Peyer's patch (tissue), 4 donors: Measurements from ENCODE around the gene MAN1C1. TPM values are rescaled to one million over a fixed set of nuclear protein-coding genes. Genes with fewer than 3 reads are reported as not detected.

Source experiments
- DNase-seq, 3 donors: peaks; one replicate each; pipeline ENCODE4 v3.0.0-alpha.2; 2017 to 2019
- H3K27ac ChIP-seq, 4 donors: fragments of 200-600 bp; sonication (generic); one replicate each; pipeline ENCODE4 v1.5.1; 2016 to 2019
- H3K27me3 ChIP-seq, 2 donors: fragments of 200-600 bp; sonication (generic); one replicate each; pipeline ENCODE4 v1.5.1; 2019
- H3K36me3 ChIP-seq, 3 donors: fragments of 200-600 bp; sonication (generic); one replicate each; pipeline ENCODE4 v1.5.1; 2016 to 2019
- H3K4me1 ChIP-seq, 4 donors: fragments of 200-600 bp; sonication (generic); one replicate each; pipeline ENCODE4 v1.5.1; 2016 to 2019
- H3K4me3 ChIP-seq, 4 donors: fragments of 200-600 bp; sonication (generic); 1 replicate in 3 of 4; 2 replicates in 1 of 4; pipeline ENCODE4 v1.5.1; 2016 to 2019; ENCODE audit warnings: mild to moderate bottlenecking in 1 of 4
- H3K9me3 ChIP-seq, 4 donors: fragments of 200-600 bp; sonication (generic); one replicate each; pipeline ENCODE4 v1.5.1; 2016 to 2019; ENCODE audit warnings: mild to moderate bottlenecking in 1 of 4
- CTCF ChIP-seq, 6 experiments: fragments of 450-650 bp in 4 of 6; fragments of 200-600 bp in 2 of 6; sonication (generic) in 1 of 6; IDR thresholded peaks; one replicate each; pipeline ENCODE4 v1.5.1; 2017 to 2019; ENCODE audit warnings: antibody characterized with exemption in 6 of 6, mild to moderate bottlenecking in 3 of 6, moderate library complexity in 1 of 6
- POLR2A ChIP-seq, 2 donors: fragments of 450-650 bp; IDR thresholded peaks; one replicate each; pipeline ENCODE4 v1.5.1; 2017; ENCODE audit warnings: antibody characterized with exemption in 2 of 2, mild to moderate bottlenecking in 2 of 2, moderate library complexity in 2 of 2
- total RNA-seq, 4 donors: library from RNA; depleted of rRNA; stranded (reverse); fragments of >200 nt; gene quantifications; one replicate each; pipeline ENCODE4 v1.1.0, GENCODE V29; 2016

The MAN1C1 gene
- total RNA-seq, 4 donors from 2014 or later, result 2.3 to 10.7 (median 6.7) TPM

DNA sequence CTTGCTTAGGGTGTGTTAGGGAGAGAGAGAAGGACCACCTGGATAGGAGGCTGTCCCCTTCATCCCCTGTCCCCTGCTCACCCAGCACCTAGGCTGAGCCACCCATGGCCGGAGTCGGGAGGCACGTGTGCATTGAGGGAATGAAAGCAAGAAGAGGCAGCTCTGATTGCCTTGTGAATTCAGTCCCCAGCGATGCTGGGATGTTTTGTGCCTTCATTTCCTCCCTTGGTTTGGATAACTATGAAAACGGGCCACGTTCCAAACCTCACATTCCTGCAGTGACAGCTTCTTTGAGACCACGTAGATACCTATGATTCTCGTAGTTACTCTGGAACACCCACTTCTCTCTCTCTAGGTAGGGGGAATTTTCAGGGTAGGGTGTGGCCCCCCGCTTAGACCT, 67.1 kb downstream of the MAN1C1 start:
- H3K36me3 ChIP-seq, result no peaks in the 10 kb centered on the region
- no peak for TF ChIP-seq CTCF (IDR thresholded peaks at IDR 0.05)
- TF ChIP-seq POLR2A (IDR thresholded peaks at IDR 0.05), result no peak
- no peak overlapping the region for H3K27ac ChIP-seq
- no peaks in the 10 kb centered on the region for H3K27me3 ChIP-seq
- H3K4me3 ChIP-seq, result no peak overlapping the region
- no peak for DNase-seq
- H3K9me3 ChIP-seq, result no peaks in the 10 kb centered on the region
- peaks cover 0 to 6% (median 0%) of the 10 kb centered on the region in 4 donors for H3K4me1 ChIP-seq

DNA sequence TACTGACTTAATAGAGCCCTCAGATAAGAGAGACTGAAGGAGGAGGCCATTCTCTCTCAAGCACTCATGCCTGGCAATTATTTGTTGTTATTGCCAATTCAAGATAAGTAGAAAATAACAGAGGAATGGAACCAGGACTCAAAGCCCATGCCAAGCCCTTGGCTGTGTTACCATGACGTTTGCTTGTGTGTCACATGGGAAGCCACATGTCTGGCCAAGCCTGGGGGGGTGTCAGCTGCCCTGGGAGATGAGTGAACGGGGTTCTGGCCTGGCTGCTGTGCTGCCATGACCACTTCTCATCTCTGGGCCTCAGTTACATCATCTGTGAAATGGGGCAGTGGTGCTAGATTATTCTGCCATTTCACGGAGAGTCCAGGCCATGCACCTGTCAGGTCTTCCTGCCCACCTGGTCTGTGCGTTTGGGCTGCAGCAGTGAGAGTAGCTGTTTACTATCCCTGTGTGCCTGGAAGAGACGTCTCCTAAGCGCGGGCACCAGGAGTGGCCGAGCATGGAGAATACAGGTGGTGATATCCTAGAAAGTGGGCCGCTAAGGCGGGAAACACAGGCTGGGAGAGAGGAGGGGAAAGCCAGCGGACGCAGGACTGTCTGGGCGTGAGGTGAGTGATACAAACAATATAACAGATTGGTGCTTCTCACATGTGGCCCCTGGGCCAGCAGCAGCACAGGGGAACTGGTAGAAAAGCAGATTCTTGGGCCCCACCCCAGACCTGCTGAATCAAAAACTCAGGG, 67.8 kb downstream of the MAN1C1 start:
- no peaks in the 10 kb centered on the region for H3K36me3 ChIP-seq
- DNase-seq, result no peak
- H3K4me1 ChIP-seq, result peaks cover 0 to 6% (median 0%) of the 10 kb centered on the region in 4 donors
- H3K27ac ChIP-seq, result no peak overlapping the region
- H3K9me3 ChIP-seq, result no peaks in the 10 kb centered on the region
- no peak for TF ChIP-seq CTCF (IDR thresholded peaks at IDR 0.05)
- TF ChIP-seq POLR2A (IDR thresholded peaks at IDR 0.05), result no peak
- no peaks in the 10 kb centered on the region for H3K27me3 ChIP-seq
- no peak overlapping the region for H3K4me3 ChIP-seq

GRCh38 chr1:25685211-25685750, 68.7 kb downstream of the MAN1C1 start:
- no peak for DNase-seq
- TF ChIP-seq CTCF (IDR thresholded peaks at IDR 0.05), result no peak
- TF ChIP-seq POLR2A (IDR thresholded peaks at IDR 0.05), result no peak
- no peak overlapping the region for H3K27ac ChIP-seq
- no peak overlapping the region for H3K4me3 ChIP-seq
- no peaks in the 10 kb centered on the region for H3K9me3 ChIP-seq
- peaks cover 0 to 6% (median 0%) of the 10 kb centered on the region in 4 donors for H3K4me1 ChIP-seq
- H3K36me3 ChIP-seq, result no peaks in the 10 kb centered on the region
- no peaks in the 10 kb centered on the region for H3K27me3 ChIP-seq

GRCh38 chr1:25685938-25686665, 69.5 kb downstream of the MAN1C1 start:
- Histone ChIP-seq H3K9me3 (no peaks in the 10 kb centered on the region), H3K4me1 (peaks cover 0 to 6% (median 0%) of the 10 kb centered on the region in 4 donors), H3K36me3 (no peaks in the 10 kb centered on the region), H3K27me3 (no peaks in the 10 kb centered on the region), H3K27ac (no peak overlapping the region), H3K4me3 (no peak overlapping the region)
- TF ChIP-seq POLR2A (IDR thresholded peaks at IDR 0.05) (no peak), CTCF (IDR thresholded peaks at IDR 0.05) (no peak)
- no peak for DNase-seq

DNA sequence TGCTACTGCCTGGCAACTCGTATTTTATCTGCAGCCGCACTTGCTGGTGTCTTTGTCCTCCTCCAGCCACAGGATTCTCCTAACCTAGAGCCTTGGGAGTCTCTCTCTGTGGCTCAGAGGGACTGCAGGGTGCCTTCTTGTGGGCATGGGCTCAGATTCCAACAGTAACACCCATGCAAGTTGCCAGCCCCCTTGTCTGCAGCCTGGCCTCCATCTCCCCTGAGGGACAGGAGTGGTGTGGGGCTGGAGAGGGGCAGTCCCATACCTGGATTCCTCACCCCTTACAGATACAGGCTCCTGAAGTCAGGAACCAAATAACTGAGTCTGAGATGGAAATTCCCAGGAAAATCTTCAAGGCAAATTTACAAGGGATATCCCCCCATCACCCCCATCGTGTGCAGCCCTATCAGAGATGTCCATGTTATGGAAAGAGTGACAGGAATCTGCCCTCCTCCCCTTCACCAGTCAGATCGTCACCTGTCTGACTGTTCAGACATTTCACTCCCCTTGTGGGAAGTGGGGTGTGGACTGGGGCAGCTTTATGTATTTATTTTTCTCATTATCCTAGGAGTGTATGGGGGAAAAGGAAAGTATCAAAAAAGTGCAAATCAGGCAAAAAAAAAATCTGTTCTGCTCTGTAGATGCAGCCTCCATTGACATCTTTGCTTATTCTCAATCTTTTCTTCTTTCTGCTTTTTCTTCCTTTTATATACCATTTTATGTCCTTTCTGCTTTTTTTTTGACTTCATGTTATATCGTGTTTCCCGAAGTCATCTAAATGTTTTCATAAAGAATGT, 70.8 kb downstream of the MAN1C1 start:
- H3K36me3 ChIP-seq, result no peaks in the 10 kb centered on the region
- H3K4me1 ChIP-seq, result peaks cover 0 to 6% (median 0%) of the 10 kb centered on the region in 4 donors
- no peak overlapping the region for H3K27ac ChIP-seq
- no peaks in the 10 kb centered on the region for H3K9me3 ChIP-seq
- H3K4me3 ChIP-seq, result no peak overlapping the region
- no peak for TF ChIP-seq CTCF (IDR thresholded peaks at IDR 0.05)
- TF ChIP-seq POLR2A (IDR thresholded peaks at IDR 0.05), result no peak
- no peak for DNase-seq
- no peaks in the 10 kb centered on the region for H3K27me3 ChIP-seq
